Thymus (tissue), 11 donors: ENCODE data around the gene ARMC9. TPM values are rescaled to one million over a fixed set of nuclear protein-coding genes. Genes with fewer than 3 reads are reported as not detected.
"Not testable (repeated sequence)": the region's sequence is repeated elsewhere in the genome, so short reads cannot be mapped to it uniquely, and the experiment has no call there.

Experiments used
- DNase-seq, 9 donors: peaks; one replicate each; pipeline ENCODE4 v3.0.0-alpha.2; 2013; ENCODE audit warnings: low spot score in 9 of 9, low read depth in 6 of 9, missing footprints in 1 of 9
- H3K27ac ChIP-seq, 2 donors: one replicate each; pipeline ENCODE4 v1.5.1; 2013; ENCODE audit warnings: control low read depth in 1 of 2, low read depth in 1 of 2, low read length in 1 of 2, mild to moderate bottlenecking in 1 of 2, moderate library complexity in 1 of 2
- H3K27me3 ChIP-seq, 2 donors: one replicate each; pipeline ENCODE4 v1.5.1; 2013; ENCODE audit warnings: low read length in 1 of 2; ENCODE audit not compliant: control insufficient read depth in 2 of 2, insufficient read depth in 1 of 2
- H3K36me3 ChIP-seq, 2 donors: one replicate each; pipeline ENCODE4 v1.5.1; 2013; ENCODE audit warnings: low read length in 1 of 2, mild to moderate bottlenecking in 1 of 2, moderate library complexity in 1 of 2; ENCODE audit not compliant: control insufficient read depth in 2 of 2, insufficient read depth in 2 of 2
- H3K4me1 ChIP-seq, 2 donors: one replicate each; pipeline ENCODE4 v1.5.1; 2013; ENCODE audit warnings: low read length in 2 of 2; ENCODE audit not compliant: control insufficient read depth in 2 of 2, insufficient read depth in 2 of 2
- H3K4me3 ChIP-seq, 2 donors: one replicate each; pipeline ENCODE4 v1.5.1; 2013; ENCODE audit warnings: low read length in 2 of 2, control low read depth in 1 of 2, mild to moderate bottlenecking in 1 of 2
- H3K9me3 ChIP-seq, 2 donors: one replicate each; pipeline ENCODE4 v1.5.1; 2013; ENCODE audit warnings: low read length in 1 of 2, mild to moderate bottlenecking in 1 of 2; ENCODE audit not compliant: control insufficient read depth in 2 of 2, insufficient read depth in 1 of 2
- WGBS: extraction: QIAGEN DNeasy Blood & Tissue Kit; methylation state at CpG from one replicate; pipeline ENCODE4 v1.1.7; 2013; 5-methylcytosine and 5-hydroxymethylcytosine counted together
- polyA plus RNA-seq: library from polyadenylated mRNA; stranded (reverse); fragments of 200-250 nt; gene quantifications from one replicate; pipeline ENCODE4 v1.2.3, GENCODE V29; 2013
- total RNA-seq: library from RNA; stranded (reverse); fragments of 120-200 nt; gene quantifications from one replicate; pipeline ENCODE4 v1.2.4, GENCODE V29; 2013
- donor health status: healthy.

The ARMC9 gene
- total and polyA plus RNA-seq, 2 donors: 5.4 to 5.7 TPM

DNA sequence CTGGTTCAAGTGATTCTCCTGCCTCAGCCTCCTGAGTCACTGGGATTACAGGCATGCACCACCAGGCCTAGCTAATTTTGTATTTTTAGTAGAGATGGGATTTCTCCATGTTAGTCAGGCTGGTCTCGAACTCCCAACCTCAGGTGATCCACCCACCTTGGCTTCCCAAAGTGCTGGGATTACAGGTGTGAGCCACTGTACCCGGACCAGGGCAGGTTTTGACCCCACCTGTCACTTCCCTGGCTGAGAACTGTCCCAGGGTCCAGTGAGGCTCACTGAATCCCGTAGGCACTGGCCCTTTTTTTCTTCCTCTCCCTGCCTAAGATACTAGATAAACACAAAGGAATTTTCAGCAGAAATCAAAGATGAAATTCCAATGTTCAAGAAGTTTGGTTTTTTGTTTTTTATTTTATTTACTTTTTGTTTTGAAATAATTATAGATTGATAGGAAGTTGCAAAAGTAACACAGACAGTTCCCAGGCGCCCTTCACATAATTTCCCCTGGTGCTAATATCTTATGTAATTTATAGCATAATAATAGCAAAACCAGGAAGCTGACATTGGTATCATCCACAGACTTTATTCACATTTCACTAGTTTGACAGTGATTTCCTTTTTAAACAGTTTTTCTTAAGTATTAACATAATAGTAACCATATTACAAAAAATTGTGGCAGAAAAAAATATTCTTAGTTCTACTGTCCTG is 144.7 kb downstream of the ARMC9 start:
- 95% methylated on average over 4 of the region's 4 CpGs for WGBS
- DNase-seq: no peak

DNA sequence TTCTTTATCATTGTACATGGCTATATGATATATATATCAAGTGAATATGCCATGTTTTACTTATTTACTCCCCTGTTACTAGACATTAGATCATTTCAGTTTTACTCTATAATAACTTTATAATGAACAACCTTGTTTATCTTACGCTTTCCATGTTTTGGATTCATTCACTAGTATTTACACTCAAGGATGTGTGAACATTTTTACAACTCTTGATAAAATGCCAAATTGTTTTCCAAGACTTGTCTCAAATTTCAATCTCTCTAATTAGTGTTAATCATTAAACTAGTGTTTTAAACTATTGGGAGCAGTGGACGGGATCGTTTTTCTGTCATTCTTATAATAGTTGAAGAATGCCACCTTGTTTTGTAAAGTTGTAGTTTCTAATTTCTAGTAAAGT is 145.6 kb downstream of the ARMC9 start:
- Histone ChIP-seq H3K4me3 (no peak overlapping the region), H3K4me1 (no peaks in the 10 kb centered on the region), H3K36me3 (no peaks in the 10 kb centered on the region), H3K27ac (no peak overlapping the region), H3K27me3 (no peaks in the 10 kb centered on the region), H3K9me3 (no peaks in the 10 kb centered on the region)
- no peak for DNase-seq
- WGBS: 97% methylated on average over 3 of the region's 3 CpGs

More for the DNA sequence above, 144.7 kb downstream of the ARMC9 start:
- H3K4me1 ChIP-seq: no peaks in the 10 kb centered on the region
- H3K27me3 ChIP-seq: no peaks in the 10 kb centered on the region
- H3K9me3 ChIP-seq: no peaks in the 10 kb centered on the region
- no peak overlapping the region for H3K4me3 ChIP-seq
- H3K27ac ChIP-seq: no peak overlapping the region
- H3K36me3 ChIP-seq: no peaks in the 10 kb centered on the region

DNA sequence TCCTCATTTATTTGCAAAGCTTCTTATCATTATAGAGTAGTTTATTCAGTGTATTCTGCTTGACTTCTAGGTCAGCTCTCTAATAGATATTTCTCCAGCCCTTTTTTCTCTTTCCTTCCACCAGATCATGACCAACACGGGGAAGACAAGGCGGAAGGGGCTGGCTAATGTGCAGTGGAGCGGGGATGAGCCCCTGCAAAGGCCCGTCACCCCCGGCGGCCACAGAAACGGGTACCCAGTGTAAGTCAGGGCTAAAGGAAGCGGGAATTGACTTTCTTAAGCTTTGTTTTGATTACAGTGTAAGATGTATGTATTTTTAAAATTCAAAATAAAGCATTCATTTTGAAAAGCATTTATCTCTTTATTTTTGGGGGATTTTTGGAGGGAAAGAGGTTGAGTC is 146.4 kb downstream of the ARMC9 start:
- H3K9me3 ChIP-seq: no peaks in the 10 kb centered on the region
- WGBS: 97% methylated on average over 8 of the region's 8 CpGs
- no peak overlapping the region for H3K27ac ChIP-seq
- DNase-seq: no peak
- H3K4me1 ChIP-seq: no peaks in the 10 kb centered on the region
- H3K27me3 ChIP-seq: no peaks in the 10 kb centered on the region
- no peaks in the 10 kb centered on the region for H3K36me3 ChIP-seq
- no peak overlapping the region for H3K4me3 ChIP-seq

DNA sequence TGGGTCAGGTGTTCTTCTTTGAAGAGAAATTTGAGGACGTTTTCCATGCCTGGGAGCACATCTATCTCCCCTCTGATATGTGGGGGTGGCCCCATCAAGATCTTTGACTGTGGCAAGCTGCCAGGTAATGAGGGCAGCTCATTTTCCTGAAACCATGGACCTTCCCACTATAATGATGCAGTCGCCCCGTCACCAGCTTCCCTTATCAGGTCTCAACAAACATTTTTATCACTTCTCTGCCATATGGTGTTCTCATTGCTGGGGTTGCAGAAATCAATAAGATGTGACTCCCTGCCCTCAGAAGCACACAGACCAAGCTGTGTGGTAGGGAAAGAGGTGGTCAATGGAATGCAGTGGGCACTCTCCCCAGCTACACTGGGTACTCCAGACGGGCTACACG is 148.7 kb downstream of the ARMC9 start:
- Histone ChIP-seq H3K9me3 (no peaks in the 10 kb centered on the region), H3K4me1 (no peaks in the 10 kb centered on the region), H3K27ac (no peak overlapping the region), H3K27me3 (no peaks in the 10 kb centered on the region), H3K4me3 (no peak overlapping the region), H3K36me3 (no peaks in the 10 kb centered on the region)
- WGBS: 94% methylated on average over 5 of the region's 5 CpGs
- DNase-seq: no peak

DNA sequence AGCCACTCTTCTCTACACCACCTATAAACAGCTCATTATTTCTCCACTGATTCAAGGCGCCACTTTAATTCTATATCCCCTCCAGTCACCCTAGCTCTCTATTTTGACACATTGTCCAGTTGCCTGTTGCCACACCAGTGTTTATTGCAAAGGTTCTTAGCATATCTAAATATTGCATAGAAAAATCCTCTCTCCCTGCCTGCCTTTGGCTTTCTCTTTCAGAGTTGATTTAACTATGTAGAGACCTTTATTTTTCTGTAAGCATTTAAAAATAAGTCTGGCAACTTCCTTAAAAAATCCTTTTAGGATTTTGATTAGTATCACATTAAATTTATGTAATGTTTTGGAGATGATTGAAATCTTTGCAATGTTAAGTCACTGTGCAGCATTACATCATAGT is 149.2 kb downstream of the ARMC9 start:
- no peaks in the 10 kb centered on the region for H3K9me3 ChIP-seq
- DNase-seq: no peak
- H3K36me3 ChIP-seq: no peaks in the 10 kb centered on the region
- WGBS: 100% methylated on average over 1 of the region's 1 CpG
- no peak overlapping the region for H3K27ac ChIP-seq
- no peaks in the 10 kb centered on the region for H3K27me3 ChIP-seq
- no peaks in the 10 kb centered on the region for H3K4me1 ChIP-seq
- no peak overlapping the region for H3K4me3 ChIP-seq

- 97% methylated on average over 2 of the region's 2 CpGs for WGBS
- no peaks in the 10 kb centered on the region for H3K4me1 ChIP-seq
- H3K27ac ChIP-seq: no peak overlapping the region
- no peaks in the 10 kb centered on the region for H3K36me3 ChIP-seq
- H3K9me3 ChIP-seq: no peaks in the 10 kb centered on the region
- DNase-seq: no peak
- no peaks in the 10 kb centered on the region for H3K27me3 ChIP-seq
- H3K4me3 ChIP-seq: no peak overlapping the region
Observed at GRCh38 chr2:231348173-231348572, 149.7 kb downstream of the ARMC9 start.

- no peak overlapping the region for H3K27ac ChIP-seq
- H3K4me3 ChIP-seq: no peak overlapping the region
- H3K36me3 ChIP-seq: no peaks in the 10 kb centered on the region
- no peaks in the 10 kb centered on the region for H3K27me3 ChIP-seq
- 63% methylated on average over 5 of the region's 5 CpGs for WGBS
- H3K4me1 ChIP-seq: no peaks in the 10 kb centered on the region
- no peak for DNase-seq
- no peaks in the 10 kb centered on the region for H3K9me3 ChIP-seq
Observed at GRCh38 chr2:231348704-231349373, 150.4 kb downstream of the ARMC9 start.

DNA sequence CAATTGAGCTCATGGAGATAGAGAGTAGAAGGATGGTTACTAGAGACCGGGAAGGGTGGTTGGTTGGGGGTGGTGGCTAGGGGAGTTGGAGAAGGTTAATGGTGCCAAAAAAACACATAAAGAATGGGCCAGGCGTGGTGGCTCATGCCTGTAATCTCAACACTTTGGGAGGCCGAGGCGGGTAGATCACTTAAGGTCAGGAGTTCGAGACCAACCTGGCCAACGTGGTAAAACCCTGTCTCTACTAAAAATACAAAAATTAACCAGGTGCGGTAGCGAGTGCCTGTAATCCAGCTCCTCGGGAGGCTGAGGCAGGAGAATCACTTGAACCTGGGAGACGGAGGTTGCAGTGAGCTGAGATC is 150.9 kb downstream of the ARMC9 start:
- H3K27ac ChIP-seq, H3K9me3 ChIP-seq, H3K4me1 ChIP-seq, DNase-seq, H3K27me3 ChIP-seq, H3K36me3 ChIP-seq, H3K4me3 ChIP-seq: not testable (repeated sequence)
- 95% methylated on average over 10 of the region's 10 CpGs for WGBS

GRCh38 chr2:231351648-231352047 is 153.2 kb downstream of the ARMC9 start:
- WGBS: 88% methylated on average over 5 of the region's 5 CpGs
- no peaks in the 10 kb centered on the region for H3K36me3 ChIP-seq

More at GRCh38 chr2:231351648-231352047, 153.2 kb downstream of the ARMC9 start:
- no peak for DNase-seq
- Histone ChIP-seq H3K9me3 (no peaks in the 10 kb centered on the region), H3K27me3 (no peaks in the 10 kb centered on the region), H3K27ac (no peak overlapping the region), H3K4me3 (no peak overlapping the region), H3K4me1 (peaks cover 0 to 2% of the 10 kb centered on the region in 2 donors)
